ENCODE data around the gene NUFIP1. TPM values are rescaled to one million over a fixed set of nuclear protein-coding genes. Genes with fewer than 3 reads are reported as not detected.

Gene NUFIP1
- total and polyA plus RNA-seq, 11 donors = 1.4 to 4.9 (median 3.0) TPM

GRCh38 chr13:44921246-44921877 lies 67.9 kb downstream of the NUFIP1 start:
- H3K4me1 ChIP-seq = peaks cover 0 to 34% (median 24%) of the 10 kb centered on the region in 12 donors
- H3K27me3 ChIP-seq = no peaks in the 10 kb centered on the region
- H3K27ac ChIP-seq = peak overlapping the region in 11 of 12 donors; percentile 33 to 96 (median 76)
- H3K9me3 ChIP-seq = no peaks in the 10 kb centered on the region
- no peak for TF ChIP-seq POLR2A (IDR thresholded peaks at IDR 0.05)
- TF ChIP-seq, protein P1, sequence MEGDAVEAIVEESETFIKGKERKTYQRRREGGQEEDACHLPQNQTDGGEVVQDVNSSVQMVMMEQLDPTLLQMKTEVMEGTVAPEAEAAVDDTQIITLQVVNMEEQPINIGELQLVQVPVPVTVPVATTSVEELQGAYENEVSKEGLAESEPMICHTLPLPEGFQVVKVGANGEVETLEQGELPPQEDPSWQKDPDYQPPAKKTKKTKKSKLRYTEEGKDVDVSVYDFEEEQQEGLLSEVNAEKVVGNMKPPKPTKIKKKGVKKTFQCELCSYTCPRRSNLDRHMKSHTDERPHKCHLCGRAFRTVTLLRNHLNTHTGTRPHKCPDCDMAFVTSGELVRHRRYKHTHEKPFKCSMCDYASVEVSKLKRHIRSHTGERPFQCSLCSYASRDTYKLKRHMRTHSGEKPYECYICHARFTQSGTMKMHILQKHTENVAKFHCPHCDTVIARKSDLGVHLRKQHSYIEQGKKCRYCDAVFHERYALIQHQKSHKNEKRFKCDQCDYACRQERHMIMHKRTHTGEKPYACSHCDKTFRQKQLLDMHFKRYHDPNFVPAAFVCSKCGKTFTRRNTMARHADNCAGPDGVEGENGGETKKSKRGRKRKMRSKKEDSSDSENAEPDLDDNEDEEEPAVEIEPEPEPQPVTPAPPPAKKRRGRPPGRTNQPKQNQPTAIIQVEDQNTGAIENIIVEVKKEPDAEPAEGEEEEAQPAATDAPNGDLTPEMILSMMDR (IDR thresholded peaks at IDR 0.05) = no peak
- 81 to 87% (median 85%) methylated on average over 11 of the region's 11 CpGs for WGBS, 4 donors
- no peaks in the 10 kb centered on the region for H3K36me3 ChIP-seq
- ATAC-seq (no peak), DNase-seq (no peak)
- H3K4me3 ChIP-seq = no peak overlapping the region
- intact Hi-C loops (cut with DNase I) = loop anchor here in 1 of 10 donors (5.0 kb wide), 1 partner anchor 46 kb away; no protein-coding TSS in a partner anchor

DNA sequence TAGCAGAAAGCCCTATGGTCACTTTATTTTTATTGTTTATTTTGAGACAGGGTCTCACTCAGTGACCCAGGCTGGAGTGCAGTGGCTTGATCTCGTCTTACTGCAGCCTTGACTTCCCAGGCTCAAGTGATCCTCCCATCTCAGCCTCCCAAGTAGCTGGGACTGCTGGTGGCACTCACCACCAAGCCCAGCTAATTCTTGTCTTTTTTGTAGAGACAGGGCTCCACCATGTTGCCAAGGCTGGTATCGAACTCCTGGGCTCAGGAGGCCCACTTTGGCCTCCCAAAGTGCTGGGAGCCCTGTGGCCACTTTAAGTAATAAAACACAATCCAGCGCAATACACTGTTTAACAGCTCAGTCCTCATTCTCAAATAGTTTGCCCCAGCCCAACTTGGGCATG lies 69.3 kb downstream of the NUFIP1 start:
- 93 to 98% (median 95%) methylated on average over 2 to 3 of the region's 3 CpGs for WGBS, 4 donors
- H3K4me1 ChIP-seq = peaks cover 0 to 34% (median 24%) of the 10 kb centered on the region in 12 donors
- intact Hi-C loops (cut with DNase I) = loop anchor here in 1 of 10 donors (5.0 kb wide), 1 partner anchor 47 kb away; no protein-coding TSS in a partner anchor
- H3K4me3 ChIP-seq = no peak overlapping the region
- no peak for ATAC-seq
- peak overlapping the region in 5 of 12 donors; percentile 91 to 96 (median 95) for H3K27ac ChIP-seq
- no peak for DNase-seq
- TF ChIP-seq POLR2A (IDR thresholded peaks at IDR 0.05) = no peak
- TF ChIP-seq, protein P1 (IDR thresholded peaks at IDR 0.05) = no peak
- no peaks in the 10 kb centered on the region for H3K36me3 ChIP-seq
- no peaks in the 10 kb centered on the region for H3K9me3 ChIP-seq
- no peaks in the 10 kb centered on the region for H3K27me3 ChIP-seq

- intact Hi-C loops (cut with DNase I) = loop anchor here in 4 of 10 donors (2.0 to 5.0 kb wide), 4 partner anchors 48 to 342 kb away; partner anchors contain the start of gene TSC22D1 (in 3 of the 4)
- ATAC-seq (no peak), DNase-seq (no peak)
- peak overlapping the region in 11 of 12 donors; percentile 19 to 71 (median 60) for H3K4me3 ChIP-seq
- peaks cover 0 to 34% (median 24%) of the 10 kb centered on the region in 12 donors for H3K4me1 ChIP-seq
- 93 to 96% (median 94%) methylated on average over 18 of the region's 18 CpGs for WGBS, 4 donors
- TF ChIP-seq, protein P1 (IDR thresholded peaks at IDR 0.05) = no peak
- no peak for TF ChIP-seq POLR2A (IDR thresholded peaks at IDR 0.05)
- H3K27me3 ChIP-seq = no peaks in the 10 kb centered on the region
- no peaks in the 10 kb centered on the region for H3K9me3 ChIP-seq
- H3K27ac ChIP-seq = peak overlapping the region; percentile 91 to 98 (median 95)
- H3K36me3 ChIP-seq = no peaks in the 10 kb centered on the region
Observed at GRCh38 chr13:44919104-44919804, 70.0 kb downstream of the NUFIP1 start.
